HG02852 (cell line): ENCODE data around the gene GPX4.

Experiments
- ATAC-seq: cut with Tn5 transposase; IDR thresholded peaks from one replicate; pipeline ENCODE4 v1.9.1; 2021; ENCODE audit warnings: mild to moderate bottlenecking, moderate library complexity; ENCODE audit not compliant: unreplicated experiment

The GPX4 gene

DNA sequence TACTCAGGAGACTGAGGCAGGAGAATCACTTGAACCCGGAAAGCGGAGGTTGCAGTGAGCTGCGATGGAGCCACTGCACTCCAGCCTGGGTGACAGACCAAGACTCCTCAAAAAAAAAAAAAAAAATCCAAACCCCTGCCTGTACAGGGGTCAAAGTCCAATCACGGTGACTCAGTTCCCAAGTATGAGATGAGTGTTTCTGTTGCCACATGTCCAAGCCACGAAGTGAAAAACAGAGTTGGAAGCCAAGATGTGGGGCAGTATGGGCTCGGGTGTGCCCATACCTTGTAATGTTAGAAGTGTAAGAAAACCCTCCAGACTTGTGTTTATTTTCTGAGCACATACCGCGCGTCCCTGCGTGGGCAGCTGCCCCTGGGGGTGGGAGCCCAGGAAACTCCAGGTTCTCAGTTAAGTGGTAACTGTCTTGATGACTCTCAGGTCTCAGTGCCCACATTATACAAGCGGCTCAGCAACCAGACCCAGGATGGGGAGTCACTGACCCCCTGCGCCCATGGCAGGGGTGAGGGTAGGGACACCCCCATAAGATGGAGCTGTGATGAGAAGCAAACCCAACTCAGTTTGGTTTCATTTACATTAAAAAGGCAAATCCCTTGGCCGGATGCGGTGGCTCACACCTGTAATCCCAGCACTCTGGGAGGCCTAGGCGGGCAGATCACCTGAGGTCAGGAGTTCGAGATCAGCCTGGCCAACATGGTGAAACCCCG lies 1.2 kb upstream of the GPX4 start:
- ATAC-seq: no peak

DNA sequence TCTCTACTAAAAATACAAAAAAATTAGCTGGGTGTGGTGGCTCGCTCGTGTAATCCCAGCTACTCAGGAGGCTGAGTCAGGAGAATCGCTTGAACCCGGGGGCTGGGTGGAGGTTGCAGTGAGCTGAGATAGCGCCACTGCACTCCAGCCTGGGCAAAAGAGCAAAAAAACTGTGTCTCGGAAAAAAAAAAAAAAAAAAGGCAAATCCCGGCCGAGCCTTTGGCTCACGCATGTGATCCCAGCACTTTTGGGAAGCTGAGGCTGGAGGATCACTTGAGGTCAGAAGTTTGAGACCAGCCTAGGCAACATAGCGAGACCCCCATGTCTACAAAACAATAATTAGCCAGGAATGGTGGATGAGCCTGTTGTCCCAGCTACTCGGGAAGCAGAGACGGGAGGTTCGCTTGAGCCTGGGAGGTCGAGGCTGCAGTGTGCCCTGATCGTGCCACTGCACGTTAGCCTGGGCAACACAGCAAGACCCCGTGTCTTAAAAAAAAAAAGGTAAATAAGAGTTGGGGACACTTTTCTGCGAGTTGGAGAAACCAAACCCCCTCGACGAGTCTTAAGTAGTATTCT lies 574 bp upstream of the GPX4 start:
- no peak for ATAC-seq

DNA sequence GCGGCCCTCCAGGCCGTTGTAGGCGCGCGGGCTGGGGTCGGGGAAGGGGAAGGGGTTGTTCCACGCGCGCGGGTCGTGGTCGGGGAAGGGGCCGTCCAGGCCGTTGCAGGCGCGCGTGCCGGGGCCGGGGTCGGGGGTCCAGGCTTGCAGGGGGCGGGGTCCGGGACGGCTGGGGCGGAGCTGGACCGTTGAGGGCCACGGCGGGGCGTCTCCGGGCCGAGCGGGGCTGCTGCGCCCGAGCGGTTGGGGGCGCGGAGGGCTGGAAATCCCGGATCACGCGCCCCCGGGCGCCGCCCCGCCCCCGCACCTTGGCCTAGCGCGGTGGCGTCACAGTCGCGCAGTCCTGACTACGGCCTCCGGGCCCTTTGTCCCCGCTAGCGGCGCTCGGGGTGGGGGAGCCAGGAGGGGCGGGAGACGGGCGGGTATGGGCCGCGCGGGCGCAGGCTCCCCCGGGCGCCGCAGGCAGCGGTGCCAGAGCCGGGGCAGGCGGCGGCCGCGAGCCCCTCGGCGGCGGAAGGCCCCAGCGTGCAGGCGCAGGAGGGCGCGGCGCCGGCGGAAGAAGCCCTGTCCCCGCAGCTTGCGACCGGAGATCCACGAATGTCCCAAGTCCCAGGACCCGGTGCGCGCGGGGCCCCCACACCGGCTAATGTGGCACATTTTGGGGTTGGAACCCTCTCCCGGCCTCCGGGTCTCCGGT lies 665 bp downstream of the GPX4 start:
- ATAC-seq: peak; percentile 28

DNA sequence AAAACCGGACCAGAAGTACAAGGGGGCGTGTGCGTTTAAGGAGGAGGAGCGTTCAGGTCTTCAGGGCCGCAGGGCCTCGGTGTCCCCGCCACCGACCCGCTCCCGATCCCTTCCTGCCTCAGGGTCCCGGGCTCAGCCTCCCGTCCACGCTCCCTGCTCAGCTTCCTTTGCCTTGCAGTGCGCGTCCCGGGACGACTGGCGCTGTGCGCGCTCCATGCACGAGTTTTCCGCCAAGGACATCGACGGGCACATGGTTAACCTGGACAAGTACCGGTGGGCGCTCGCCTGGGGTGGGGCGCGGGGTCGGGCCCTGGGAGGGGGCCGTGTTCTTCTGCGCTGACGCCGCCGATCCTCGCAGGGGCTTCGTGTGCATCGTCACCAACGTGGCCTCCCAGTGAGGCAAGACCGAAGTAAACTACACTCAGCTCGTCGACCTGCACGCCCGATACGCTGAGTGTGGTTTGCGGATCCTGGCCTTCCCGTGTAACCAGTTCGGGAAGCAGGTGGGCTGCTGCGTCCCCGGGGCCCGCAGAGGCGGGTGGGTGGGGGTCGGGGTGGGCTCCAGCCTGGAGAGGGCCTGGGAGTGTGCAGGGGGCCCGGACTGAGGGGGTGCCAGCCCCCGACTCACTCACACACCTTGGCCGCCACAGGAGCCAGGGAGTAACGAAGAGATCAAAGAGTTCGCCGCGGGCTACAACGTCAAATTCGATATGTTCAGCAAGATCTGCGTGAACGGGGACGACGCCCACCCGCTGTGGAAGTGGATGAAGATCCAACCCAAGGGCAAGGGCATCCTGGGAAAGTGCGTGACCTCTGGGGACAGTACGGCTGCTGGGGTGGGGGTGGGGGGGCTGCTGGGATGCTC lies 1.4 kb downstream of the GPX4 start:
- ATAC-seq: no peak

DNA sequence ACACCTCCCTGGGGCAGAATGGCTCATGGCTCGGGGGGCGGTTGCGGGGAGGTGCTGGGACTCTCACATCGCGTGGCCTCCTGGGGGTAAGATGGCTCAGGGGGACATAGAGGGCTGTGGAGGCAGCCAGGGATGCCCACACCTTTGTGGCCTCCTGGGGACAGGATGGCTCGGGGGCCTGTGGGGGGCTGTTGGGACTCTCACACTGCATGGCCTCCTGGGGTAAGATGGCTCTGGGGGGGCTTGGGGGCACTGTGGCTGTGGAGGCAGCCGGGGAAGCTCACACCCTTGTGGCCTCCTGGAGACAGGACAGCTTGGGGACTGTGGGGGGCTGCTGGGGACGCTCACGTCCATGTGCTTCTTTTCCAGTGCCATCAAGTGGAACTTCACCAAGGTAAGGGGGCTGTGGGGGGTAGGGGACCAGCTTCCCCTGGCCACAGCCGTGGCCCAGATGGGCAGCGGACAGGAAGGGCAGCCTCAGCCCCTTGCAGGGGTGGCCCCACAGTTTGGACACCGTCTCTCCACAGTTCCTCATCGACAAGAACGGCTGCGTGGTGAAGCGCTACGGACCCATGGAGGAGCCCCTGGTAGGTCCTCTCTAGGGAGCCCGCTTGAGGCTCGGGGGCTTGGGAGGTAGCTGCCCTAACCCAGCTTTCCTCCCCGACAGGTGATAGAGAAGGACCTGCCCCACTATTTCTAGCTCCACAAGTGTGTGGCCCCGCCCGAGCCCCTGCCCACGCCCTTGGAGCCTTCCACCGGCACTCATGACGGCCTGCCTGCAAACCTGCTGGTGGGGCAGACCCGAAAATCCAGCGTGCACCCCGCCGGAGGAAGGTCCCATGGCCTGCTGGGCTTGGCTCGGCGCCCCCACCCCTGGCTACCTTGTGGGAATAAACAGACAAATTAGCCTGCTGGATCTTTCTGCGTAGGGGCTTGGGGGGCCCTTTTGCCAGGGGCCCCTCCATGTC lies 2.4 kb downstream of the GPX4 start:
- ATAC-seq: no peak

DNA sequence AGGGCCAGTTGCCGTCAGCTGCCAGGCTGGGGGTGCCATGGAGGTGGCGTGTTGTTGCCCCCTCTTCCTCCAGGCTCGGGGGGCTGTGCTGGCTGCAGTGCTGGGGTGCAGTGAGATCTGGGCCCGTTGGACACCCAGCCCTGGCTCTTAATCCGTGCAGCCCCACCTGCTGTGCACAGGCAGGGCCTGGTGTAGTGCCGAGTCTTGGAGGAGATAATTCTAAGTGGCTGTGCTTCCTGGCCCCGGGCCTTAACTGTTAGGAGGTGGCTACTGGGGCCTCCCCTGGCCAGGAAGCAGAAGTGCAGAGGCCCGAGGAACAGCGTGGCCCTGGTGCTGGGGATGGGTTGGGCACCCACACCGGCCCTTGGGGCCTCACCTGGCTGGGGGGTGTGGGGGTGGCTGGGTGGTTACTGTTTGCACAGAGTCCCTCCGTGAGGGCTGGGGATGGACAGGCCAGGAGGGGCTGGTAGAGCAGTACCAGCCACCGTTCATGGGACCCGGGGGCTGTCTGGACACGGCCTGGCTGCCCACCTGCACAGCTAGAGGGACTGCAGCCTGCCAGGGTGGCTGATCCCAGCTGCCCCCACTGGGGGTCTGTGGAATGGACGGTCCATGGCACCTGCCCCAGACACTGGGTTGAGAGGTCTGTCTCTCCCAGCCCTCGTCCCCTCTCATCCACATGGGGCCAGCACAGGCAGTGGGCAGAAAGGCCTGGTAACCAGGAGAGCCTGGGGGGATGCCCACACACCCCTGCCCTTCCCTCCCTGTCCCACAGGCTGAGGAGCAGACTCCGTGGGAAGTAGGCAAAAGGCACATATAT lies 3.3 kb downstream of the GPX4 start:
- ATAC-seq: no peak

DNA sequence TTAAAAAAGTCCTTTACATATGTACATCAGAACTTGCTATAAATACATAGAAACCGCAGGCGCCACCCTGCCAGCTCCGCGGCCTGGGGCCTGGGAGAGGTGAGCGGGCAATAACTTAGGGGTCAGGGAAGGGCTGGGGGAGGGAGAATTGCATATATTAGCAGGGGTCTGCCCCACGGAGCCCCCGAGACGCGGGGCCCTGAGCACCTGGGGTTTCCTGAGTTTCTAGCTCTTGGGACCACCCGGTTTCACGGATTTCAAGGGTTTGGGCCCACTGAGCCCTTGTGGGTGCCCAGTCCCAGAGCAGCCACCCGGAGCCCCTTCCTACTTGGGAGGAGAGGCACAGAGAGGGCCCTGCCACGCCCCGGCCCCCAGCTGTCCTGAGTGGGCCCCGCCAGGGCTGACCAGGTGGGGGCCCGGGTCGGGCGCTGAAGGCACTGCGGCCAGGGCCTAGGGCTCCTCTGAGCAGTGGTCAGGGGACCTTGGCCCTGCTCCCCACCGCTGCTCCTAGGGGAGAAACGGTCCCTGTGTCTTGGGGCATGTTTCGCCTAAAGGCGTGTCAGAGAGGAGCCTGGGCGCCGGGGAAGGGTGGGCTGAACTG lies 4.0 kb downstream of the GPX4 start:
- no peak for ATAC-seq

DNA sequence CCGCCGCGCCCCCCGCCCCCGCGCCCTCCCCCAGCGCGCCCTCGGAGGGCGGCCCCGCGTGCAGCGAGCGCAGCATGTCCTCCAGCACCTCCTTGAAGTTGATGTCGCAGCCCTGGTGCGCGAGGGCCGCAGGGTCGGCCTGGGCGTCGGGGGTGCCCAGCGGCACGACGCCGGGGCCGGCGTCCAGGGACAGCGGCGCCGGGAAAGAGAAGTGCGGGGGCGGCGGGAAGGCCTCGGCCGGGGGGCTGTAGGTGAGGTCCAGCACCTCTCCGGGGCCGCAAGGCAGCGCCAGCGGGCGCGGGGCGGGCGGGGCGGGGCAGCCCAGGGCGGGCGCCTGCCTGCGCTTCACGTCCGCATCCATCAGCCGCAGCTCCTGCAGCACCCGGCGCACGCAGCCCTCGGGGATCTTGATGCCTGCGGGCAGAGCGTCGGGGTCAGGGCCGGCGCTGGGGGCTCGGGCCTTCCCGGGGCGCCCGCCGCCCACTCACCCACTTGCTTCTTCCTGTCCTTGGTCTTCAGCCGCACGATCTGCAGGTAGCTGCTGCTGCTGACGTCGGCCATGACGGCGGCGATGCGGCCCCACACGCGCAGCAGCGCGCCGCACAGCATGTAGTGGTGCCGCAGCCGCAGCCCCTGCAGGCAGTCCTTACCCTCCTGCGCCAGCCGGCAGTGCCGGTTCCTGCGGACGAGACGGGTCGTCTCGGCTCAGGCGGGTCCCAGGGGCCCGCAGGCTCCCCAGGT lies 4.7 kb downstream of the GPX4 start:
- ATAC-seq: no peak

DNA sequence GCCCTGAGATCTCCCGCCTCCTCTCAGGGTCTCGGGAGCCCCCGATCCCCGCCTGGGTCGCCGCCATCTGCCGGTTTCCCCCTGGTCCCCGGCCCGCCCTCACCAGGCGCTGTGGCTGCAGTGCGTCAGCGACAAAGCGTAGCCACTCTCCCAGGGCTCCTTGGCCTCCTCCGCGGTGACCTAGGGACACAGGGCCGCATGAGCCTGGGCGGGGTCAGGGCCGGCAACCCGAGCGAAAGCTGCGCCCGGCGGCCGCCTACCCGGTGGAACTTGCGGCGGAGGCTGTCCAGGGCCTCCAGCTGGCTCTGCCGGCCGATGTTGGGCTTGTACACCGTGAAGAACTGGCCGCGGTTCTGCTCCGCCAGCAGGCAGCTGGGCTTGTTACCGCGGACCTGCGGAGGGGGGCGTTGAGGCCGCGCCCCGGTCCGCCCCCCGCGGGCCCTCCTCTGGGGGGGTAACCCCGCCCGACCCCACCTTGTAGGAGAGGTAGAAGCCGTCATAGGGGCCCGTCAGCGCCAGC lies 5.3 kb downstream of the GPX4 start:
- no peak for ATAC-seq

DNA sequence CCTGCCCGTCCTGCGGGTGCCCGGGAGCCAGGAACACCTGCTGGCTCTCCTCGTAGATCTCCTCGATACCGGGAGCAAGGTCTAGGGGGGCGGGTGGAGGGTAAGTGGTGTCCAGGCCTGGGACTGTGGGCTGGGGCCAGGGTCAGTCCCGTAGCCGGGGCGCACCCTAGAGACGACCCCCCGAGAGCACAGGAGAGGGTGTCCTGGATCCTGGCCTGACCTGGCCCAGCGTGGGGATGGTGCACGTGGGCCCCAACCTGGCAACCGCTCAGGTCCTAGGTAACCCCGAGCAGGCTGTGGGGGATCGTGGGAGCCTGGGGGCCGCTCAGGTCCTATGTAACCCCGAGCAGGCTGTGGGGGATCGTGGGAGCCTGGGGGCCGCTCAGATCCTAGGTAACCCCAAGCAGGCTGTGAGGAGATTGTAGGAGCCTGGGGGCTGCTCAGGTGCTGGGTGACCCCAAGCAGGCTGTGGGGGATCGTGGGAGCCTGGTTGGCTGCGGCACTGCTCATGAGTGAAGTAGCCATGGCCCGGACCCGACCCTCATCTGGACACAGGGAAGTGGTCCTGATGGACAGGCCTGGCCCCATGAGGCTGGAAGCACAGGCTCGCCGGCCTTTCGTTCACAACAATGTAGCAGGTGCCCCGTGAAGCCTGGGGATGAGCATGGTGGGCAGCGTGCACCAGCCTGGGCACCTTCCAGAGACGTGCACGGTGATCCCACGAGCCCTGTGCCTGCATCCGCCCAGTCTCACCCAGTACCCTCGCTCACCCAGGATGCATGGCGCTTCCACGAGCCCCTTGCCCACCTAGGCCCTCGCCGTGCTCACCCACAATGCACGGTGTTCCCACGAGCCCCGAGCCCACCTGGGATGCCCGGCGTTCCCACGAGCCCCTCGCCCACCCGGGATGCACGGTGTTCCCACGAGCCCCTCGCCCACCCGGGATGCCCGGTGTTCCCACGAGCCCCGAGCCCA lies 6.2 kb downstream of the GPX4 start:
- ATAC-seq: no peak

DNA sequence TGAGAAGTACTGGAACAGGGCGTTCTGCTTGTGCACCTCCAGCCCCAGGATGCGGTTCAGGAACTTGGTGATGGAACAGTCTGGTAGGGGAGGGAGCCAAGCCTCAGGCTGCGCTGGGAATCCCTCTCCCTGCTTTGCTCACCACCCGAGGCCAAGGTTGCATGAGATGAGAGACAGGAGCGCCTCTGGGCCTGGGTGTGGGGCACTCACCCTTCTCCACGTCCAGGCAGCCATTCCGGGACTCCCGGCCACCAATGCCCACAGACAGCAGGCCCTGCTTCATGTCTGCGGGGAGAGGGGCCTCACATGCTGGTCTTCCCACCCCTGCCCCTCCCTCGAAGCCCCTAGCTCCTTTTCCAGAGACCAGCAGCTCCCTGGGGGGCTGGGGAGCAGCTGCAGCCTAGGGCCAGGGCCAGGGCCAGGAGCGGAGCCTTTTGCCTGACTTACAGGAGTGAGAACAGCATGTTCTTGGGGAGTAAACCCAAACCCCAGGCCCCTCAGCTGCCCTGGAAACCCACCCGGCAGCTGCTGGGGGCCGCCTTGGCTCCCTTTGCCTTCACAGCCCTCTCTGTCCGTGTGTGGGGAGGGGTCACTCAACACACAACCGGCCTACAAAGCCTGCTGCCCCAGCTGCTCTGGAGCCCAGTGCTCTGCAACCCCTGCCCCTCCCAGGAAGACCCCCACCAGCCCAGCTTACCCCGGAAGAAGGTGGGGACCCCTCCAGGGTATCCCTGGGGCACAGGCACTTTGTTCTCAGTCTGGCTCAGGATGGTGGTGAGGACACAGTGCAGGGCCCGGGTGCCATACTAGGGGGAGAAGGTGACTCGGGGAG lies 7.2 kb downstream of the GPX4 start:
- no peak for ATAC-seq

DNA sequence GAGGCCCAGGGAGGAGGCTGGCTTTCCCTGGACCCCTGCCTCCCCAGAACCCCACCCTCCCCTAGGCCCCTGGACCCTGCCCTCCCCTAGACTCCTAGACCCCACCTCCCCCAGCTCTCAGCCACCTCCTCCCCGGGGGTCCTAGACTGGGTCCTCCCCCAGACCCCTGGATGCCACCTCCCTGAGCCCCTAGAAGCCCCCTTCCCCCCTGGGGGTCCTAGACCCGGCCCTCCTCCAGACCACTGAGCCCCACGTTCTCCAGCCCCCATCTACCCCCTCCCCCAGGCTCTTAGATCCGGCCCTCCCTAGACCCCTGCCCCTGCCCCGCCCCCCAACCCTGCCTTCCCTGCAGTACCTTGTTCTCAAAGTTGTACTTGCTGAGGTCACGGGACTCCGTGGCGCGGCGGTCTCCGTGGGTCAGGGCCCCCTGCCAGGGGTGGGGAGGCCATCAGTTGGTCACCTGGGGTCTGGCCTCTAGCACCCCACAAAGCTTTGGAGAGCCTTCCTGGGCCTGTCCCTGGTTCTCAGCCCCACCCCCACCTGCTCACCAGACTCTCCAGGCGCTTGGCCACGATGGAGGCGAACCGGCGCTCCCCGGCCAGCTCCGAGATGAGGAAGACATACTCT lies 8.0 kb downstream of the GPX4 start:
- ATAC-seq: no peak

DNA sequence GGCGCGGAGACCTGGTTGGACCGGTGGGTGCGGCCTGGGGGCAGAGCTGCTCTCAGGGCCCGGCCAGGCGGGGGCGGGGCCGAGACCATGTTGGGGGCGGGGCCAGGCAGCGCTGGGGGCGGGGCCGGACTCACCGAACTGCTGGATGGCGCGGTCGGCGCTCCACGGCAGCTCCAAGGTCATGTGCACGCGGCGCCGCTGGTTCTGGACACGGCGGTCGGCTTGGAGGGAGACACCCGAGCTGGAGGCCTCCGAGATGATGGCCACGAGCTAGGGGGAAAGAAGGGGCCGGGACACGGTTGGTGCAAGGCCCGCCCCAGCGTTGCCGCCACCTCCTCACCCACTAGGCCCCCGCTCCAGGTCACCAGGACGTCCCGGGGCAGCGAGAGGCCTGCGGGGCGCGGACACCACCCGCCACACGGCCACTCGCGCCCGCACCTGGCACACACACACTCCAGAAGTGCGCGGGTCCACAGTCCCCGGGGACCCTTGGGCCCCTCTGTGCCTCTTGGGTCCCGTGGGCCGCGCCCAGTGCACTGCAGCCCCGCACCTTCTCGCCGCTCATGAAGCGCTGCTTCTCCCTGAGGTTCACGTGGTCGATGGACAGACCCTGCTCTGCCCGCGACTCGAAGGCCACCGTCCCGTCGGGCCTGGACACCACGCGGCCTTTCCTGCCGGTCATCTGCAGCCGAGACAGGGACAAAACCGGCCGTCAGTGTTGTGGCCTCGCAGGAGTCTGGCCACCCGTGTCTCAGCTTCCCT lies 8.7 kb downstream of the GPX4 start:
- ATAC-seq: no peak

DNA sequence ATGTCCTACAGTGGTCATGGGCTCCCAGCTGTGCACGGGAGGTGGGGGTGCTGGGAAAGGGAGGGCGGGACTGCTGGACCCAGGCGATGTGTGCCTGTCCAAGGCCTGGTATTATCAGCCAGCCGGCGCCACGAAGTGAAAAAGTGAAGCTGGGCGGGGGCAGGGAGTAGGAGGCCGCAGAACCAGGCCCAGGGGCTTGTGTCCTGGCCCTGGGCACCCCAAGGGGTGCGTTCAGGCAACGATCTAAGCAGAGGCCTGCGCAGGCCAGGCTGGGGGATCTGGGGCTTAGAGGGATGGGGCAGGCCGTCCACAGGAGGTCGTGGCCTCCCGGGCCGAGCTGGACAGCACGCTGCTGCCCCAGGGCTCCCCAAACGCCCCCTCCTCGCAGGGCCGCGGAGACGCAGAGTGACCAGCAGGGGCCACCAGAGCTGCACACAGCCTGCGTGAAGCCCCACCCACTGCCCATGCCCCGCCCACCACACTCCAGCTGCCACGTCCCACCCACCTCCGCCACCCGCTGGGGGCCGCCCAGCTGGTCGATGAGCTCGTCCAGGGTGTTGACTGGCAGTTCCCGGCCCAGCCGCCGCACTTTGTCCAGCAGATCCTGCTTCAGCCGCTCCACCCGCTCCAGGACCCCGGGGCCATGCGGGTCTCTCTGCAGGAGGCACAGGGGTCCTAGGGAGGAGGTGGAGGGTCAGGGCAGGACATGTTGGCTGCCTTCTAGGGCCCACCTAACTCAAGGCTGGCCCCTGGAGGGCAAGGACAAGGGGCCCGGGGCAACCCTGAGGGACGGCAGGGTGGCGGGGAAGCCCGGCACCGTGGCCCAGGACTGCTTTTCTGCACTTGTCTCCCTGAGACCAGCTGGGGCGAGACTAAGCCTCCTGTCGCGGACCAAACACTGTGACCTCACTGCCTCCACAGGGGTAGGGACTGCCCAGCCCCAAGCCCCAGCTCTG lies 9.5 kb downstream of the GPX4 start:
- no peak for ATAC-seq
